Body of pancreas (tissue), 4 donors: ENCODE results near the gene MXI1.

ENCODE experiments used
- CTCF ChIP-seq, 7 experiments: fragments of 450-650 bp in 4 of 7; fragments of 200-600 bp in 3 of 7; sonication (generic) in 3 of 7; IDR thresholded peaks; one replicate each; pipeline ENCODE4 v1.5.1; 2016 to 2019; ENCODE audit warnings: antibody characterized with exemption in 7 of 7
- POLR2A ChIP-seq, 3 donors: fragments of 450-650 bp; IDR thresholded peaks; one replicate each; pipeline ENCODE4 v1.6.1; 2016; ENCODE audit warnings: antibody characterized with exemption in 3 of 3, mild to moderate bottlenecking in 2 of 3

GRCh38 chr10:110221044-110221720, 13.8 kb downstream of the MXI1 start:
- TF ChIP-seq CTCF (IDR thresholded peaks at IDR 0.05) = no peak
- no peak for TF ChIP-seq POLR2A (IDR thresholded peaks at IDR 0.05)
